Globus pallidus (tissue), 1 donor: ENCODE data around the gene TNFRSF9.
"Not testable (repeated sequence)": the region's sequence is repeated elsewhere in the genome, so short reads cannot be mapped to it uniquely, and the experiment has no call there.

Source experiments
- DNase-seq: peaks from one replicate; pipeline ENCODE4 v3.0.0-alpha.2; 2015; ENCODE audit warnings: low spot score

The TNFRSF9 gene

GRCh38 chr1:7940745-7941436 is at the start of gene TNFRSF9:
TNFRSF9 (minus strand) TSS chr1:7940839; CDS start chr1:7939994, 845 bp downstream.
- DNase-seq = no peak

- no peak for DNase-seq
Observed at GRCh38 chr1:7989762-7990428, 49.3 kb upstream of the TNFRSF9 start.

- DNase-seq = no peak
Observed at GRCh38 chr1:7988576-7988975, 47.9 kb upstream of the TNFRSF9 start.

GRCh38 chr1:7987528-7987927 is 46.9 kb upstream of the TNFRSF9 start:
- DNase-seq = no peak

- no peak for DNase-seq
Observed at GRCh38 chr1:7985851-7986612, 45.4 kb upstream of the TNFRSF9 start.

- no peak for DNase-seq
Observed at GRCh38 chr1:7984811-7985210, 44.2 kb upstream of the TNFRSF9 start.

GRCh38 chr1:7983086-7983778 is 42.6 kb upstream of the TNFRSF9 start:
- no peak for DNase-seq

- DNase-seq = no peak
Observed at GRCh38 chr1:7980984-7981383, 40.3 kb upstream of the TNFRSF9 start.

GRCh38 chr1:7975212-7975865 is 34.7 kb upstream of the TNFRSF9 start:
- peak; percentile 60 for DNase-seq

GRCh38 chr1:7973086-7973485 is 32.4 kb upstream of the TNFRSF9 start:
- no peak for DNase-seq

GRCh38 chr1:7972285-7972684 is 31.6 kb upstream of the TNFRSF9 start:
- no peak for DNase-seq

GRCh38 chr1:7971024-7971423 is 30.4 kb upstream of the TNFRSF9 start:
- DNase-seq = no peak

- DNase-seq = no peak
Observed at GRCh38 chr1:7970246-7970645, 29.6 kb upstream of the TNFRSF9 start.

- DNase-seq = no peak
Observed at GRCh38 chr1:7967651-7968050, 27.0 kb upstream of the TNFRSF9 start.

- DNase-seq = no peak
Observed at GRCh38 chr1:7967196-7967595, 26.6 kb upstream of the TNFRSF9 start.

- no peak for DNase-seq
Observed at GRCh38 chr1:7964476-7964875, 23.8 kb upstream of the TNFRSF9 start.

GRCh38 chr1:7963841-7964240 is 23.2 kb upstream of the TNFRSF9 start:
- DNase-seq = not testable (repeated sequence)

- not testable (repeated sequence) for DNase-seq
Observed at GRCh38 chr1:7963378-7963730, 22.7 kb upstream of the TNFRSF9 start.

GRCh38 chr1:7962636-7963377 is 22.2 kb upstream of the TNFRSF9 start:
- no peak for DNase-seq

GRCh38 chr1:7962014-7962335 is 21.3 kb upstream of the TNFRSF9 start:
- no peak for DNase-seq
